BE2C (cell line): Measurements from ENCODE around the gene CMYA5.

ENCODE experiments used
- DNase-seq: peaks from one replicate; pipeline ENCODE4 v3.0.0-alpha.2; 2020
- H3K27me3 ChIP-seq: fragments of 250-450 bp; sonication (Bioruptor Pico); 2 replicates; pipeline ENCODE4 v1.5.1; 2020; ENCODE audit warnings: mild to moderate bottlenecking
- H3K36me3 ChIP-seq: fragments of 250-450 bp; sonication (Bioruptor Pico); 2 replicates; pipeline ENCODE4 v1.5.1; 2020; ENCODE audit warnings: mild to moderate bottlenecking
- H3K4me1 ChIP-seq: fragments of 250-450 bp; sonication (Bioruptor Pico); 2 replicates; pipeline ENCODE4 v1.5.1; 2020
- H3K4me3 ChIP-seq: 2 replicates; pipeline ENCODE4 v1.5.1; 2011; ENCODE audit warnings: low read depth, low read length
- H3K9me3 ChIP-seq: fragments of 250-450 bp; sonication (Bioruptor Pico); 2 replicates; pipeline ENCODE4 v1.5.1; 2020
- TF ChIP-seq, protein P1 (sequence below): IDR thresholded peaks from 2 replicates; pipeline ENCODE4 v1.5.1; 2012; ENCODE audit warnings: mild to moderate bottlenecking, low read depth, low read length

The CMYA5 gene

DNA sequence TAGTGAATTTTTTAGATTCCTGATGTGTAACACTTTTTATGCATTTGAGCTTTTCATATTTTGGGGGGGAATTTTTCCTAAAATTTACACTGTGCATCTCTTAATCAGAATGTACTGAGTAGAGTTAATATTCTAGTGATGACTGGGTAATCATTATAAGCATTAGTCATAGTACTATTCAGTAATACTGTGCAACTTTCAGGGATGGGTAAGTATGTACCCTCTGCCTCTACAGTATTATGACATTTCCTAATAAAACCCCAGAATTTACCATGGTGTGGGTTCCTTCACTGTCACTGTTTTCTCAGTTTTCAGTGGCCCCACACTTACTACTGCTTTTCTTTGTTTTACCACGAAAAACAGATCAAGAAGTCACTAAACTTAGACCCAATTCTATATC lies 2.8 kb upstream of the CMYA5 start:
- H3K36me3 ChIP-seq, result peaks cover 11% of the 10 kb centered on the region
- no peak for DNase-seq
- H3K27me3 ChIP-seq, result no peaks in the 10 kb centered on the region
- H3K4me3 ChIP-seq, result no peak overlapping the region
- no peaks in the 10 kb centered on the region for H3K9me3 ChIP-seq
- no peaks in the 10 kb centered on the region; the same call in 1 of the 2 replicates for H3K4me1 ChIP-seq
- TF ChIP-seq, protein P1, sequence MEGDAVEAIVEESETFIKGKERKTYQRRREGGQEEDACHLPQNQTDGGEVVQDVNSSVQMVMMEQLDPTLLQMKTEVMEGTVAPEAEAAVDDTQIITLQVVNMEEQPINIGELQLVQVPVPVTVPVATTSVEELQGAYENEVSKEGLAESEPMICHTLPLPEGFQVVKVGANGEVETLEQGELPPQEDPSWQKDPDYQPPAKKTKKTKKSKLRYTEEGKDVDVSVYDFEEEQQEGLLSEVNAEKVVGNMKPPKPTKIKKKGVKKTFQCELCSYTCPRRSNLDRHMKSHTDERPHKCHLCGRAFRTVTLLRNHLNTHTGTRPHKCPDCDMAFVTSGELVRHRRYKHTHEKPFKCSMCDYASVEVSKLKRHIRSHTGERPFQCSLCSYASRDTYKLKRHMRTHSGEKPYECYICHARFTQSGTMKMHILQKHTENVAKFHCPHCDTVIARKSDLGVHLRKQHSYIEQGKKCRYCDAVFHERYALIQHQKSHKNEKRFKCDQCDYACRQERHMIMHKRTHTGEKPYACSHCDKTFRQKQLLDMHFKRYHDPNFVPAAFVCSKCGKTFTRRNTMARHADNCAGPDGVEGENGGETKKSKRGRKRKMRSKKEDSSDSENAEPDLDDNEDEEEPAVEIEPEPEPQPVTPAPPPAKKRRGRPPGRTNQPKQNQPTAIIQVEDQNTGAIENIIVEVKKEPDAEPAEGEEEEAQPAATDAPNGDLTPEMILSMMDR, result no peak

DNA sequence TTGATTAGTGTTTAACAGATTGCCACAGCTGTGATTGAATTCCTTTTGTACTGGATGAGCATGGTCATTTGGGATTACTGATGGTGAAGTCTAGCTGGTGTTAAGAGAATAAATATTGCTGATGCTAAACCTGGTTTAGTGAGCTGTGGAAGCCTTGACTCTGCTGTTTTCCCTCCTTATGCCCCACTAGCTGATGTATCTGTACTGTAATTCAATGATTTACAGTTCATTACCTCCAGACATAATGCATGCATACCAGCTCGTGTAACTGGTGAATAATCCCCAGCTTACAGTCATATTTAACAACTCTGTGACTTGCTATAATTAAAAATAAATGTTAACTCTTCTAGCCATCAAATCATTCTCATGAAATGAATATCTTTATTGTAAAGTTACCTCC lies 1.7 kb upstream of the CMYA5 start:
- Histone ChIP-seq H3K4me3 (no peak overlapping the region), H3K36me3 (peaks cover 6% of the 10 kb centered on the region), H3K27me3 (no peaks in the 10 kb centered on the region), H3K9me3 (no peaks in the 10 kb centered on the region), H3K4me1 (no peaks in the 10 kb centered on the region; the same call in 1 of the 2 replicates)
- no peak for DNase-seq
- TF ChIP-seq, protein P1, result no peak

DNA sequence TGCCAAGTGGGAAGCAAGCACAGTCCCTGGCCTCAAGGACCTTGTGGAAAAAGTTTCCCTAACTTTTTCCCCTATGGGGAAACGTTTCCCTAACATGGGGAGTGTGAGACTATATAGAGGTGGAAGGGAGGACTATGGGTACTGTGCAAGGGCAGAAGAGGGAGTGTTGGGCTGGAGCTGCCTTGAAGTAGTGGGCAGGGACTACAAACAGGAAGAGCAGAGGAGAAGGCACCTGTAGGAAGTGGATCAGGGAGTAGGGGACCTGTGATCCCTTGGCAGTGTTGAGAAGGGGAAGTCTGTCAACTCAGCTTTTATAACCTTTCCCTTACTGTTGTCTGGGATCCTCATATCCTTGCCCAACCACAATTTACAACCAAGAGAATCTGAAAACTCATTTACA lies 1.4 kb downstream of the CMYA5 start:
- Histone ChIP-seq H3K9me3 (no peaks in the 10 kb centered on the region), H3K4me3 (no peak overlapping the region), H3K27me3 (no peaks in the 10 kb centered on the region), H3K36me3 (no peaks in the 10 kb centered on the region), H3K4me1 (no peaks in the 10 kb centered on the region; the same call in 1 of the 2 replicates)
- TF ChIP-seq, protein P1, result no peak
- DNase-seq, result no peak

DNA sequence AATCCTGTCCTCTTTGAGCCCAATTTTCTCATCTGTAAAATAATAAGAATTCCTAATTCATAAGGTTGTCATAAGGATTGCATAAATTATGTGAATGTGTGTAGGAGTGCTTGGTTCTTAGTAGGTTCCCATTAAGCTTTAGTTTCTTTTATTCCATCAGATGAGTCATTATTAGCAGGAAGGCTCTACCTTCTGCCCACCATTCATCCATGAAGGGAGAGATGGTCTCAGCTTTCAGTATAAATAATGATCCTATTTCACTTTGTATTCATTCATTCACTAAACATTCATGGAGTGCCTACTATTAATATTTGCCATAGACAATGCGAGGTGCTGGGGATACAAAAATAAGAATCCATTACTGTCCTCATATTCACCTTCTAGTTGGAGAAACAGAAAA lies 3.0 kb downstream of the CMYA5 start:
- Histone ChIP-seq H3K27me3 (no peaks in the 10 kb centered on the region), H3K4me3 (no peak overlapping the region), H3K4me1 (no peaks in the 10 kb centered on the region), H3K36me3 (no peaks in the 10 kb centered on the region), H3K9me3 (no peaks in the 10 kb centered on the region)
- no peak for DNase-seq
- TF ChIP-seq, protein P1, result no peak

DNA sequence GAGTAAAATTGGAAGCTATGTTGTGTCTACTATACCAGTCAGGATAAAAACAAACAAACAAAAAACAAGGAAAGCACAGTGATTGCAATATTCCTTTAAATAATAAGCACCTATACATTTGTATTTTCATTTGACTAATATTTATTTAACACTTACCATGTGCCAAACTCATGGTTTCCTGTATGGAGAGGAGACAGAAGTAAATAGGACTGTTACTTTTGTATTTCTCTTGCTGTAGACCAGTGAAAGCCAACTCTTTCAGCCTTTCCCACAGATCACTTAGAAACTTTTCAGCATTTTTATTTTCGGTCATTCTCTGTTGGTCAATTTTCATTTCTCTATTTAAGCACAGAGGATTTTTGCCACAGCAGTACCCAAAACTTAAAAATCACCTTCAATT lies 4.5 kb downstream of the CMYA5 start:
- H3K36me3 ChIP-seq, result no peaks in the 10 kb centered on the region
- no peaks in the 10 kb centered on the region for H3K4me1 ChIP-seq
- TF ChIP-seq, protein P1, result no peak
- no peak overlapping the region for H3K4me3 ChIP-seq
- H3K9me3 ChIP-seq, result no peaks in the 10 kb centered on the region
- no peak for DNase-seq
- H3K27me3 ChIP-seq, result no peaks in the 10 kb centered on the region

DNA sequence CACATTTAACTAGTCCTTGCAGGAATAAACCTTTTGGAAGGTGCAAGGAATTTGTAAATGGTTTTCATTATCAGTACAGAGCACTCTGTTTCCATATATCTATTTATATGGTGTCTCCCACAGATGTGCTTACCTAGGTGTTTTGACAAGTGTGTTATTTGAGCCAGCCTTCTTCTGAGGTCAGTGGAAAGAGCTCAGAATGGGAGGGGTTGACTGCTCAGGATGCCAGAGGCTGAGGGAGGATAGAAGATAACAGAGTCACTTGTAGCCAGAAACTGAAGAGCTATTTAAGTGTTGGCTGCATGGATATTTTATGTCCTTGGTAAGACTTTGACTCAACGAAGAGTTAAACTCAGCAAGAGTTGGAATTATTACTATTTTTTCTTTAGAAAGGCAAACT lies 5.0 kb downstream of the CMYA5 start:
- Histone ChIP-seq H3K36me3 (no peaks in the 10 kb centered on the region), H3K9me3 (no peaks in the 10 kb centered on the region), H3K4me1 (no peaks in the 10 kb centered on the region), H3K4me3 (no peak overlapping the region), H3K27me3 (no peaks in the 10 kb centered on the region)
- no peak for DNase-seq
- TF ChIP-seq, protein P1, result no peak
